ENCODE measurements around the gene PRPF6. TPM values are rescaled to one million over a fixed set of nuclear protein-coding genes. Genes with fewer than 3 reads are reported as not detected.

Gene PRPF6
- total and polyA plus RNA-seq, 2 of the 13 experiments (the other 11 are each of a cell fraction or from before 2014, with no cell fraction given): 63.7 to 101 TPM

GRCh38 chr20:64056889-64057627 is 76.1 kb downstream of the PRPF6 start (continued):
- TF ChIP-seq, protein P1, sequence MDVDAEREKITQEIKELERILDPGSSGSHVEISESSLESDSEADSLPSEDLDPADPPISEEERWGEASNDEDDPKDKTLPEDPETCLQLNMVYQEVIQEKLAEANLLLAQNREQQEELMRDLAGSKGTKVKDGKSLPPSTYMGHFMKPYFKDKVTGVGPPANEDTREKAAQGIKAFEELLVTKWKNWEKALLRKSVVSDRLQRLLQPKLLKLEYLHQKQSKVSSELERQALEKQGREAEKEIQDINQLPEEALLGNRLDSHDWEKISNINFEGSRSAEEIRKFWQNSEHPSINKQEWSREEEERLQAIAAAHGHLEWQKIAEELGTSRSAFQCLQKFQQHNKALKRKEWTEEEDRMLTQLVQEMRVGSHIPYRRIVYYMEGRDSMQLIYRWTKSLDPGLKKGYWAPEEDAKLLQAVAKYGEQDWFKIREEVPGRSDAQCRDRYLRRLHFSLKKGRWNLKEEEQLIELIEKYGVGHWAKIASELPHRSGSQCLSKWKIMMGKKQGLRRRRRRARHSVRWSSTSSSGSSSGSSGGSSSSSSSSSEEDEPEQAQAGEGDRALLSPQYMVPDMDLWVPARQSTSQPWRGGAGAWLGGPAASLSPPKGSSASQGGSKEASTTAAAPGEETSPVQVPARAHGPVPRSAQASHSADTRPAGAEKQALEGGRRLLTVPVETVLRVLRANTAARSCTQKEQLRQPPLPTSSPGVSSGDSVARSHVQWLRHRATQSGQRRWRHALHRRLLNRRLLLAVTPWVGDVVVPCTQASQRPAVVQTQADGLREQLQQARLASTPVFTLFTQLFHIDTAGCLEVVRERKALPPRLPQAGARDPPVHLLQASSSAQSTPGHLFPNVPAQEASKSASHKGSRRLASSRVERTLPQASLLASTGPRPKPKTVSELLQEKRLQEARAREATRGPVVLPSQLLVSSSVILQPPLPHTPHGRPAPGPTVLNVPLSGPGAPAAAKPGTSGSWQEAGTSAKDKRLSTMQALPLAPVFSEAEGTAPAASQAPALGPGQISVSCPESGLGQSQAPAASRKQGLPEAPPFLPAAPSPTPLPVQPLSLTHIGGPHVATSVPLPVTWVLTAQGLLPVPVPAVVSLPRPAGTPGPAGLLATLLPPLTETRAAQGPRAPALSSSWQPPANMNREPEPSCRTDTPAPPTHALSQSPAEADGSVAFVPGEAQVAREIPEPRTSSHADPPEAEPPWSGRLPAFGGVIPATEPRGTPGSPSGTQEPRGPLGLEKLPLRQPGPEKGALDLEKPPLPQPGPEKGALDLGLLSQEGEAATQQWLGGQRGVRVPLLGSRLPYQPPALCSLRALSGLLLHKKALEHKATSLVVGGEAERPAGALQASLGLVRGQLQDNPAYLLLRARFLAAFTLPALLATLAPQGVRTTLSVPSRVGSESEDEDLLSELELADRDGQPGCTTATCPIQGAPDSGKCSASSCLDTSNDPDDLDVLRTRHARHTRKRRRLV (CRISPR knock-in tag; IDR thresholded peaks at IDR 0.05): peak; percentile 70; the same call in 1 of the 2 replicates
- TF ChIP-seq, protein P2, sequence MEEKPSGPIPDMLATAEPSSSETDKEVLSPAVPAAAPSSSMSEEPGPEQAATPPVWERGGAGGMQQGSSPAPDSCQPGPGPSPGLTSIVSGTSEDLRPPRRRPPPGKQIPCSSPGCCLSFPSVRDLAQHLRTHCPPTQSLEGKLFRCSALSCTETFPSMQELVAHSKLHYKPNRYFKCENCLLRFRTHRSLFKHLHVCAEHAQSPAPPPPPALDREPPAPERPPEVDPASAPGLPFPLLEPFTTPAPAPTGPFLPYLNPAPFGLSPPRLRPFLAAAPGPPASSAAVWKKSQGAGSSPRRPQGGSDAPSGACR (CRISPR knock-in tag; IDR thresholded peaks at IDR 0.05): peak; percentile 91
- TF ChIP-seq SP5 (CRISPR knock-in tag; IDR thresholded peaks at IDR 0.05; ENCODE audit: borderline replicate concordance, low read depth): 0 out of 2 replicates have a peak, but pooled peaks have one; percentile 29
- 0 out of 2 replicates have a peak, but pooled peaks have one; percentile 52 for TF ChIP-seq EEA1 (CRISPR knock-in tag; IDR thresholded peaks at IDR 0.05; ENCODE audit: borderline replicate concordance)
- TF ChIP-seq, protein P3, sequence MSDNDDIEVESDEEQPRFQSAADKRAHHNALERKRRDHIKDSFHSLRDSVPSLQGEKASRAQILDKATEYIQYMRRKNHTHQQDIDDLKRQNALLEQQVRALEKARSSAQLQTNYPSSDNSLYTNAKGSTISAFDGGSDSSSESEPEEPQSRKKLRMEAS (IDR thresholded peaks at IDR 0.05): peak; percentile 81
- TF ChIP-seq POLR2G (IDR thresholded peaks at IDR 0.05; ENCODE audit: low read depth, low read length): peak; percentile 71
- 0 out of 3 replicates have a peak, but pooled peaks have one; percentile 7 for TF ChIP-seq MXI1 (IDR thresholded peaks at IDR 0.05; ENCODE audit: borderline replicate concordance, low read depth, low read length)
- TF ChIP-seq ZBTB26 (CRISPR knock-in tag; IDR thresholded peaks at IDR 0.05; ENCODE audit: borderline replicate concordance): no peak
- 0 out of 2 replicates have a peak, but pooled peaks have one; percentile 29 for TF ChIP-seq ZNF619 (CRISPR knock-in tag; IDR thresholded peaks at IDR 0.05)
- TF ChIP-seq MXD4 (CRISPR knock-in tag; IDR thresholded peaks at IDR 0.05): 0 out of 2 replicates have a peak, but pooled peaks have one; percentile 8
- peak; percentile 20 for TF ChIP-seq YEATS4 (CRISPR knock-in tag; IDR thresholded peaks at IDR 0.05; ENCODE audit: borderline replicate concordance)
- no peak for TF ChIP-seq ADNP (CRISPR knock-in tag; IDR thresholded peaks at IDR 0.05)
- TF ChIP-seq, protein P4, sequence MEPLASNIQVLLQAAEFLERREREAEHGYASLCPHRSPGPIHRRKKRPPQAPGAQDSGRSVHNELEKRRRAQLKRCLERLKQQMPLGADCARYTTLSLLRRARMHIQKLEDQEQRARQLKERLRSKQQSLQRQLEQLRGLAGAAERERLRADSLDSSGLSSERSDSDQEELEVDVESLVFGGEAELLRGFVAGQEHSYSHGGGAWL (CRISPR knock-in tag; IDR thresholded peaks at IDR 0.05): peak; percentile 64; the same call in 1 of the 2 replicates
- TF ChIP-seq, protein P5, sequence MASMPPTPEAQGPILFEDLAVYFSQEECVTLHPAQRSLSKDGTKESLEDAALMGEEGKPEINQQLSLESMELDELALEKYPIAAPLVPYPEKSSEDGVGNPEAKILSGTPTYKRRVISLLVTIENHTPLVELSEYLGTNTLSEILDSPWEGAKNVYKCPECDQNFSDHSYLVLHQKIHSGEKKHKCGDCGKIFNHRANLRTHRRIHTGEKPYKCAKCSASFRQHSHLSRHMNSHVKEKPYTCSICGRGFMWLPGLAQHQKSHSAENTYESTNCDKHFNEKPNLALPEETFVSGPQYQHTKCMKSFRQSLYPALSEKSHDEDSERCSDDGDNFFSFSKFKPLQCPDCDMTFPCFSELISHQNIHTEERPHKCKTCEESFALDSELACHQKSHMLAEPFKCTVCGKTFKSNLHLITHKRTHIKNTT (CRISPR knock-in tag; IDR thresholded peaks at IDR 0.05): no peak
- 0 out of 2 replicates have a peak, but pooled peaks have one; percentile 1 for TF ChIP-seq BRF2 (CRISPR knock-in tag; IDR thresholded peaks at IDR 0.05)

All from HepG2 (cell line).